GM04504 (cell line): Measurements from ENCODE around the gene TKT.
A peak's percentile ranks its signal among the peaks of the same experiment; 100 is the strongest.

Experiments used
- DNase-seq: peaks from one replicate; pipeline ENCODE4 v3.0.0-alpha.2; 2012; ENCODE audit warnings: low read depth

Gene TKT

GRCh38 chr3:53196575-53197407 is 59.0 kb downstream of the TKT start:
- no peak for DNase-seq

DNA sequence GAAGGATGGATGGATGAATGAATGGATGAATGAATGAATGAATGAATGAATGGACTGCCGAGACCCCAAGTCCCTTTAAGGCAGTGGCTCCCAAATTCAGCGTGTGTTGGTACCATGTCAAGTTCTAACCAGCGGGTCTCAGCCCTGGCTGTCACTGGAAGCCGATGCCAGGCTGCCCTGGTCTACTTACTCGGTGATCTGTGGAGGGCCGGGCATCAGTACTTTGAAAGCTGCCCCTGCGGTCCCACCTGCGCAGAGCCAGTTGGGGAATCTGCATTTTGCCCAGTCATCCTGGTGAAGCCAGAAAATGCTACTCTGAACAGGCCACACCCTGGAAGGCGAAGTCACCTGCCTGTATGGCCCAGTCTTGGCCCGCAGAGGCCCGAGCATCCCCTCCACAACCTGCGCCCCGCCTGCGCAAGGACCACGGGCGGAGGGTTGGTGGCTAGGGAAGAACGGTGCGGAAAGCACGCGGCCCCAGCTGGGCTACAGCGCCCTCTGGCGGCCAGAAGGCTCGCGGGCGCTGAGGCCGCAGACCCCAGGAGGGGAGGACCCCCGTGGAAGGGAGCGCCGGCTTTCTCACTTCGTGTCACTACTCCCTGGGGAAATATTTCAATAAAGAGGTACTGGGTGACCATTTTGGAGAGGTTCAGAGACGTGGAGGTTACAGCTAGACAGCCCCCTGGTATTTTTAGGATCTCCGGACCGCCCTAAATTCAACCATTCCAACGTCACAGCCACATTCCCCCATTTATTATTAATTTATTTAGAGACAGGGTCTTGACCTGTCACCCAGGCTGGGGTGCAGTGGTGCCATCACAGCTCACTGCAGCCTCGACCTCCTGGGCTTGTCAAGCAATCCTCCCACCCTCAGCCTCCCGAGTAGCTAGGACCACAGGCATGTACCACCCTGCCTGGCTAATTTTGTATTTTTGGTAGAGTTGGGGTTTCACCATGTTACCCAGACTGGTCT is 59.9 kb downstream of the TKT start:
- no peak for DNase-seq

DNA sequence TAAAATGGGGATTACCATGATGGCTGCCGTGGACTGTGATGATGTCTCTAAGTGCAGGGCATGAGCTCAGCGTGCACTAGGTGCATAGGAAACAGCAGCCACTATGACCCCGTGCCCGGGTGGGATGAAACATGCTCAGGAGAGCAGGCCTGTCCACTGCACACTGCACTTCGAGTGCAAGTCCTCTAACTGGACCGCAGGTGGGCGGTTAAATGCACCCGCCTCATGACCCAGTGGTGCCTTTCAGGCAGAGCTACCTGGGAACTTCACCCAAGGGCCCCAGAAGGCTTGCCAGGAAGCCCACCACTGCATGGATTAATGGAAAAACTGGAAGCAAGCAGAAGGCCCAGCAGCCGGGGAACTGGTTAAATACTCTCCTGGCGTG is 60.8 kb downstream of the TKT start:
- DNase-seq, result no peak

DNA sequence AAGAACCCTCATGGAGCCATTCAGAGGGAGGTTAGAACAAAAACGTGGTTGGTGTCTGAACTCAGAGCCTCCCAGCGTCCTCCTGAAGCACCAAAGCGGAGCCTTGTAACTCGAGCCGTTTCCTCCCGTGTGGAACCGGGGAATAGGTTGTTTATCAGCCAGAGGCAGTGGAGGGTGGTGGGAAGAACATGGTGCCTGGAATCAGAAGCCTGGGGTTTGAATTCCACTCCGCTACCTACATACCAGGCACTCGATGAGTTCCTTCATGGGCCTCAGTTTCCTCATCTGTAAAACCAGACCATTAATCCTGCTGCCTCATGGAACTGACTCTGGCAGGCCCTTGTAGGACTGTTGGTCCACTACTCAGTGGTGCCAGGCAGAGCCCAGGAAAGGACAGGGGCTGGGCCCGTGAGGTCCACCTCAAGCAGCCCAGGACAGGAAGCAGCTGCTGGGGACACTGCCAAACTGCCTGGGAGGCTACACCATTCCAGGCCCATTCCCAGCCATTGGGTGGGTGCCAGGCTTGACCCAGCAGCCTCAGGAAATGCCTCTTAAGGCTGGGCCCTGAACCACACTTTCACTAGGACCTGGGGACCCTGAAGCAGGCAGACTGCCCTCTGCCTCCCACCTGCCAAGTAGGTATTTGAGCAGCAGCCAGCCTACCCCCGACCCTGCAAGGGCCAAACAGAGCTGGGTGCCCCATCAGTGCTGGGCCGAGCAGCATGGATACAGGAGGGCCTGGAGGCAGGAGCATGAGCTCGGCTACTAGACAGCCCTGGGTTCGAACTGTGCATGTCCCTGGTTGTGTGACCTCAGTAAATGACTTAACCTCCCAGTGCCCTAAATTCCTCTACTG is 61.4 kb downstream of the TKT start:
- DNase-seq, result peak; percentile 25

- DNase-seq, result no peak
Measured at GRCh38 chr3:53193466-53194209, 62.2 kb downstream of the TKT start.

DNA sequence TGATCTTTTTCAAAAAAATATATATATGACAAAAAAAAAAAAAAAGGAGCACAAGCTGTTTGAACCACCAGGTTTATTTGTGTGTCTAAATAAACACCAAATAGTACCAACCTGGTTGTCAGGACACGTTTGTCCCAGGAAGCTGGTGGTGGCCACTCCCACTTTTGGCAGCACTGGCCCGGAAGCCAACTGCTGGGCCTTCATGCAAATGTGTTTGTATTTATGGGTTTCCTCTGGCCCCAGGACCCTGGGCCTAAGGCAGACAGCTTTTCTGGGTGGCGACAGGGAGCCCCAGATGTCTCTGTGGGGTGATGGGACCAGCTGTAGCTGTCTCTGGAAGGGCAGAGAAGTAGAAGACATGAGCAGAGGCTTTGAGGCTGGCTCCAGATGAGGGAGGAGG is 63.2 kb downstream of the TKT start:
- DNase-seq, result no peak

GRCh38 chr3:53191836-53192480 is 63.9 kb downstream of the TKT start:
- no peak for DNase-seq

GRCh38 chr3:53190659-53191058 is 65.2 kb downstream of the TKT start:
- DNase-seq, result no peak

GRCh38 chr3:53189276-53189675 is 66.5 kb downstream of the TKT start:
- DNase-seq, result no peak

DNA sequence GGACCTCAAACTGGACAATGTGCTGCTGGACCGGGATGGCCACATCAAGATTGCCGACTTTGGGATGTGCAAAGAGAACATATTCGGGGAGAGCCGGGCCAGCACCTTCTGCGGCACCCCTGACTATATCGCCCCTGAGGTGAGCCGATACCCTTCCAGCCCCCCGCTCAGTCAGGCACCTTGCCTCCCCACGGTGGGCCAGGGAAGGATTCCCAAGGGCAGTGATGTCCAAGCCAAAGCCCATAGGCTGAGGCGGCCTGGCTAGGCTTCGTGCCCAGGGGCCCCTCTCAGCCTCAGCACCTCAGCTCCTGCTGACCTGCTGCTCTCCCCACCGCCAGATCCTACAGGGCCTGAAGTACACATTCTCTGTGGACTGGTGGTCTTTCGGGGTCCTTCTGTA is 67.1 kb downstream of the TKT start:
- DNase-seq, result no peak

GRCh38 chr3:53188136-53188685 is 67.6 kb downstream of the TKT start:
- DNase-seq, result no peak

DNA sequence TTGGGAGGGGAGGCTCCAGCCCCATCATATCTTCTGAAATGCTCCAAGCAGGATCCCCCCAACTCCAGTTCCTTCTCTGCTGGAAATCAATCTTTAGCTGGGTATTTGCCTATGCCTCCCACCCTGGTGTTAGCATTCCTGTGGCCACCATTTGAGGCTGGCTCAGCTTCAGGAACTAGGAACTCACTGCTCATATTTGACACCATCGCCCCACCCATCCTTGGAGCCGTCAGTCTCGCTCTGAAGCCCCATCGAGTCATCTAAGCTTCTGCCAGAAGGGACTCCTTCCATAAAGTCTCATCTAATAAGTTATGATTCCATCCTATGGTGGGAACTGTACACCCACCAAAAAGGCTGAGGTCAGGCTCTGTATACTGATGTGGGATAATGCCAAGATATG is 68.4 kb downstream of the TKT start:
- DNase-seq, result no peak

GRCh38 chr3:53186726-53187125 is 69.1 kb downstream of the TKT start:
- DNase-seq, result no peak

DNA sequence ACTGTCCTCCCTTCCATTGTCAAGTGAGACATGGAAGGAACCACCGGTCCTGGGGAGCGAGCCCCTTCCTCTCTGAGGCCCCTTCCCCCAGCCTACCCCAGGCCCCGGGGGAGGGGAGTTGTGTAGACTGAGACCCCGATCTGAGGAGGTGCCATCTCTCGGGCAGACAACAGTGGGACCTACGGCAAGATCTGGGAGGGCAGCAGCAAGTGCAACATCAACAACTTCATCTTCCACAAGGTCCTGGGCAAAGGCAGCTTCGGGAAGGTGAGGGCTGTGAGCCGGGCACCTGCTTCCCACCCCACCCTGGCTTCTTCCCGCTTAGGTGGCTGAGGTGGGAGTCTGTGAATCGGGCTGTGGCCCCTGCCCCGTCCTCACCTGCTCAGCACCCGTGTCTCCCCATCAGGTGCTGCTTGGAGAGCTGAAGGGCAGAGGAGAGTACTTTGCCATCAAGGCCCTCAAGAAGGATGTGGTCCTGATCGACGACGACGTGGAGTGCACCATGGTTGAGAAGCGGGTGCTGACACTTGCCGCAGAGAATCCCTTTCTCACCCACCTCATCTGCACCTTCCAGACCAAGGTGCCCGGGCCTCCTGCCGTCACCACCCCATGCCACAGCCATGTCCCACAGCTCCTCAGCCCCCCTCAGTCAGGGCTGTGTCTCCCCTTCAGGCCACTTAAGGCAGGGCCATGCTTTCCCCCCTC is 69.9 kb downstream of the TKT start:
- no peak for DNase-seq

- no peak for DNase-seq
Measured at GRCh38 chr3:53184701-53185100, 71.1 kb downstream of the TKT start.

- no peak for DNase-seq
Measured at GRCh38 chr3:53183514-53183913, 72.3 kb downstream of the TKT start.

DNA sequence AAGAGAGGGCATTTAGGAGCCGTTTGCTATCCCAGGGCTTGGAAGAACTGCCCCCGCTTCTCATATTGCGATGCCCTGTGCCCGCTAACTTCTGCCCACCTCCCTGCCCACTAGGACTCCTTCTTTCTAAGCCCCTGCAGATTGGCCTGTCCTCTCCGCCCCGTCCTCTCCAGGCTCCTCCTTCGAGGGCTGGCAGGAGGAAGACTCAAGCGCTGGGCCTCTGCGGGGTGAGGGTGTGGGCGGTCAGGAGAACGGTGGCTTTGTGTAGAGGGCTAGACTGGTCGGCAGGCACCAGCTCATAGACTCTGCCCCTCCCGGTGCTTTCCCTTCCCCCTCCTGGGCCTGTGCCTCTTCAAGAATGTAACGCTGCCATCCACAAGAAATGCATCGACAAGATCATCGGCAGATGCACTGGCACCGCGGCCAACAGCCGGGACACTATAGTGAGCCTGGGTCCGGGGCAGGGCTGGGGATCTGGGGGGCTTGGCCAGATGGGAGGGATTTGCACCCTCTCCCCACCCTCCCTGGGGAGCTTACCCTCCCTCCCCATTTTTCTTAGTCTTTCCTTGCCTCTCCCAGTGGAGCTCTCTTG is 73.0 kb downstream of the TKT start:
- DNase-seq, result no peak

DNA sequence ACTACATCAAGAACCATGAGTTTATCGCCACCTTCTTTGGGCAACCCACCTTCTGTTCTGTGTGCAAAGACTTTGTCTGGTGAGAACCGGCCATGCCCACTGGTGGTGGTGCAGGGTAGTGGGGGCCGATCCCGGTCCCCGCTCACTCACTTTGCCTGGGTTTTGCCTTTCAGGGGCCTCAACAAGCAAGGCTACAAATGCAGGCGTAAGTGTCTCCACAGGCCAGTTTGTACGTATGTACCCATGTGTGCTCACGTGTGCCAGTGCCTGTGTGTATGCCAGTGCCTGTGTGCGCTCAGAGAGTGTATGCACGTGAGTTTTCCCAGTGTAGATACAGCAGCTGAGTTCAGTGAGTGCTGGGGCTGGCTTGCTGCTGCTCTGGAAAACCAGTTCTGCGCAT is 74.3 kb downstream of the TKT start:
- DNase-seq, result no peak

- no peak for DNase-seq
Measured at GRCh38 chr3:53181024-53181371, 74.8 kb downstream of the TKT start.
